HG02571 (cell line): ENCODE results near the gene PNMA6E.

Source experiments
- ATAC-seq: cut with Tn5 transposase; IDR thresholded peaks from one replicate; pipeline ENCODE4 v1.9.1; 2021; ENCODE audit warnings: mild to moderate bottlenecking, moderate library complexity; ENCODE audit not compliant: unreplicated experiment

PNMA6E gene

GRCh38 chrX:153361781-153362397 lies 39.3 kb downstream of the PNMA6E start:
- no peak for ATAC-seq

GRCh38 chrX:153357877-153358276 lies 43.3 kb downstream of the PNMA6E start:
- no peak for ATAC-seq

GRCh38 chrX:153353416-153353815 lies 47.7 kb downstream of the PNMA6E start:
- ATAC-seq, result no peak

GRCh38 chrX:153352858-153353257 lies 48.3 kb downstream of the PNMA6E start:
- ATAC-seq, result no peak

GRCh38 chrX:153351981-153352380 lies 49.2 kb downstream of the PNMA6E start:
- ATAC-seq, result no peak

GRCh38 chrX:153349952-153350351 lies 51.2 kb downstream of the PNMA6E start:
- ATAC-seq, result no peak

- no peak for ATAC-seq
Observed at GRCh38 chrX:153348421-153348820, 52.7 kb downstream of the PNMA6E start.

GRCh38 chrX:153347530-153347929 lies 53.6 kb downstream of the PNMA6E start:
- ATAC-seq, result no peak
